ENCODE data around the gene RCBTB2.

- no peak for TF ChIP-seq POLR2A (IDR thresholded peaks at IDR 0.05)
- no peak for TF ChIP-seq CTCF (IDR thresholded peaks at IDR 0.05)
Observed at GRCh38 chr13:48533961-48534600, 1.2 kb upstream of the RCBTB2 start.
